ENCODE data around the gene ITPRID2. TPM values are rescaled to one million over a fixed set of nuclear protein-coding genes. Genes with fewer than 3 reads are reported as not detected.
"Not testable (repeated sequence)": the region's sequence is repeated elsewhere in the genome, so short reads cannot be mapped to it uniquely, and the experiment has no call there.

Gene ITPRID2
- total RNA-seq, 3 donors from 2014 or later: 184 to 381 (median 299) TPM

GRCh38 chr2:181959508-181959907, 68.0 kb downstream of the ITPRID2 start:
- intact Hi-C loops (cut with DNase I, micrococcal nuclease): loop anchor here in 1 of 2 donors (10.0 kb wide), 1 partner anchor 105 kb away; no protein-coding TSS in a partner anchor
- H3K4me1 ChIP-seq (ENCODE audit: low read depth): no peaks in the 10 kb centered on the region
- no peak for DNase-seq
- no peaks in the 10 kb centered on the region for H3K36me3 ChIP-seq (ENCODE audit: low read depth)
- H3K9me3 ChIP-seq: no peaks in the 10 kb centered on the region
- TF ChIP-seq CTCF (IDR thresholded peaks at IDR 0.05): no peak
- no peak for ATAC-seq
- H3K4me3 ChIP-seq: no peak overlapping the region

- H3K36me3 ChIP-seq (ENCODE audit: low read depth); ATAC-seq; H3K9me3 ChIP-seq; H3K4me3 ChIP-seq; intact Hi-C loops (cut with DNase I, micrococcal nuclease); H3K4me1 ChIP-seq (ENCODE audit: low read depth); DNase-seq: not testable (repeated sequence)
Measured at GRCh38 chr2:181961167-181961566, 69.6 kb downstream of the ITPRID2 start.

GRCh38 chr2:181962142-181962541, 70.6 kb downstream of the ITPRID2 start:
- Histone ChIP-seq H3K4me1 (ENCODE audit: low read depth) (no peaks in the 10 kb centered on the region), H3K4me3 (no peak overlapping the region), H3K9me3 (no peaks in the 10 kb centered on the region), H3K36me3 (ENCODE audit: low read depth) (no peaks in the 10 kb centered on the region)
- DNase-seq (no peak), ATAC-seq (no peak)
- no peak for TF ChIP-seq CTCF (IDR thresholded peaks at IDR 0.05)
- intact Hi-C loops (cut with DNase I, micrococcal nuclease): no loop called here

- no peak overlapping the region for H3K4me3 ChIP-seq
- no peaks in the 10 kb centered on the region for H3K9me3 ChIP-seq
- H3K36me3 ChIP-seq (ENCODE audit: low read depth): no peaks in the 10 kb centered on the region
- intact Hi-C loops (cut with DNase I, micrococcal nuclease): no loop called here
- no peaks in the 10 kb centered on the region for H3K4me1 ChIP-seq (ENCODE audit: low read depth)
- no peak for TF ChIP-seq CTCF (IDR thresholded peaks at IDR 0.05)
- peak in 1 of 3 donors; percentile 5 for DNase-seq
- peak; percentile 64 for ATAC-seq
Measured at GRCh38 chr2:181970160-181970794, 78.7 kb downstream of the ITPRID2 start.

- Histone ChIP-seq H3K4me1 (ENCODE audit: low read depth) (no peaks in the 10 kb centered on the region), H3K36me3 (ENCODE audit: low read depth) (no peaks in the 10 kb centered on the region), H3K4me3 (no peak overlapping the region), H3K9me3 (no peaks in the 10 kb centered on the region)
- DNase-seq: no peak
- intact Hi-C loops (cut with DNase I, micrococcal nuclease): no loop called here
- TF ChIP-seq CTCF (IDR thresholded peaks at IDR 0.05): no peak
- ATAC-seq: no peak
Measured at GRCh38 chr2:181971032-181971431, 79.5 kb downstream of the ITPRID2 start.

GRCh38 chr2:181972431-181973170, 81.1 kb downstream of the ITPRID2 start:
- Histone ChIP-seq H3K4me1 (ENCODE audit: low read depth) (no peaks in the 10 kb centered on the region), H3K4me3 (no peak overlapping the region), H3K9me3 (no peaks in the 10 kb centered on the region), H3K36me3 (ENCODE audit: low read depth) (no peaks in the 10 kb centered on the region)
- TF ChIP-seq CTCF (IDR thresholded peaks at IDR 0.05): no peak
- intact Hi-C loops (cut with DNase I, micrococcal nuclease): no loop called here
- no peak for DNase-seq
- ATAC-seq: no peak

All from mucosa of descending colon (tissue), 3 donors.